A549 (cell line): ENCODE measurements around the gene DACT3. TPM values are rescaled to one million over a fixed set of nuclear protein-coding genes. Genes with fewer than 3 reads are reported as not detected.

Experiments used
- ATAC-seq, 2 experiments: fragments of 200-7000 bp in 1 of 2; fragments of >200 bp in 1 of 2; cut with Nextera tagmentation in 1 of 2; cut with Tn5 transposase in 1 of 2; 3 replicates each; pipeline versions ENCODE4 v1.8.0 to v1.9.1; 2018 to 2020; ENCODE audit warnings: mild to moderate bottlenecking in 1 of 2, moderate library complexity in 1 of 2
- CTCF ChIA-PET: fragments of 300-600 bp; sonication (Branson Sonifier 250); formaldehyde crosslinking; extraction: SDS; loops from one replicate; lab custom pipeline; 2021; ENCODE audit warnings: antibody characterized with exemption, inconsistent platforms; lab: Yijun Ruan, JAX
- POLR2A ChIA-PET: fragments of 350-600 bp; formaldehyde crosslinking; extraction: SDS; loops from one replicate; lab custom pipeline; 2021; ENCODE audit warnings: antibody characterized with exemption, inconsistent platforms; lab: Yijun Ruan, JAX
- DNase-seq, 2 experiments: peaks; one replicate each; pipeline versions ENCODE4 v3.0.0 to v3.0.0-alpha.2; 2011 to 2016; ENCODE audit warnings: low read depth in 1 of 2, low spot score in 1 of 2
- FAIRE-seq: peaks from 2 replicates; lab custom pipeline; 2011; peaks lifted over from hg19 to GRCh38; lab: Jason Lieb, UNC
- H3K27ac ChIP-seq, 2 experiments: fragments of >200 bp; sonication (Bioruptor Twin); formaldehyde crosslinking; 3 replicates each; pipeline ENCODE4 v1.5.1; 2016 to 2017
- H3K4me1 ChIP-seq: fragments of >200 bp; sonication (Bioruptor Twin); formaldehyde crosslinking; 3 replicates; pipeline ENCODE4 v1.6.1; 2016
- H3K4me2 ChIP-seq: fragments of >200 bp; sonication (Bioruptor Twin); formaldehyde crosslinking; 3 replicates; pipeline ENCODE4 v1.6.1; 2016
- H3K4me3 ChIP-seq: fragments of >200 bp; sonication (Bioruptor Twin); formaldehyde crosslinking; 3 replicates; pipeline ENCODE4 v1.5.1; 2016
- H3K9me3 ChIP-seq: fragments of >200 bp; sonication (Bioruptor Twin); formaldehyde crosslinking; 3 replicates; pipeline ENCODE4 v1.6.1; 2016
- ATOH8 ChIP-seq: fragments of 250-450 bp; sonication (Bioruptor Pico); IDR thresholded peaks from 2 replicates; pipeline ENCODE4 v1.5.0; 2020; ENCODE audit warnings: low read depth, mild to moderate bottlenecking, moderate library complexity
- BHLHE40 ChIP-seq: IDR thresholded peaks from 2 replicates; pipeline ENCODE4 v1.6.1; 2012; ENCODE audit warnings: low read depth, low read length, inconsistent platforms
- CEBPB ChIP-seq, 2 experiments: fragments of >200 bp in 1 of 2; sonication (Bioruptor Twin) in 1 of 2; formaldehyde crosslinking in 1 of 2; IDR thresholded peaks; 2 replicates each; pipeline ENCODE4 v1.6.1; 2012 to 2016
- CHD4 ChIP-seq: fragments of 200-600 bp; sonication (generic); IDR thresholded peaks from 2 replicates; pipeline ENCODE4 v1.6.1; 2016; ENCODE audit warnings: antibody characterized with exemption, mild to moderate bottlenecking, borderline replicate concordance
- E2F6 ChIP-seq: IDR thresholded peaks from 2 replicates; pipeline ENCODE4 v1.6.1; 2012; ENCODE audit warnings: low read depth, borderline replicate concordance
- EHMT2 ChIP-seq: fragments of 200-600 bp; sonication (generic); IDR thresholded peaks from 2 replicates; pipeline ENCODE4 v1.6.1; 2016; ENCODE audit warnings: antibody characterized with exemption, low read depth, mild to moderate bottlenecking, moderate library complexity
- ELK1 ChIP-seq: fragments of 150-350 bp; IDR thresholded peaks from 2 replicates; pipeline ENCODE4 v1.6.1; 2014; ENCODE audit warnings: low read depth, mild to moderate bottlenecking, low read length
- EP300 ChIP-seq, 2 experiments: fragments of >200 bp; sonication (Bioruptor Twin); formaldehyde crosslinking; IDR thresholded peaks; 2 replicates in 1 of 2; 3 replicates in 1 of 2; pipeline ENCODE4 v1.6.1; 2016 to 2017
- ESRRA ChIP-seq: fragments of 150-350 bp; IDR thresholded peaks from 2 replicates; pipeline ENCODE4 v1.6.1; 2014; ENCODE audit warnings: mild to moderate bottlenecking, low read length, borderline replicate concordance
- FOSB ChIP-seq: fragments of 250-450 bp; sonication (Bioruptor Pico); IDR thresholded peaks from 2 replicates; pipeline ENCODE4 v1.5.0; 2020; ENCODE audit warnings: mild to moderate bottlenecking, moderate library complexity
- FOXS1 ChIP-seq: fragments of 250-450 bp; sonication (Bioruptor Pico); IDR thresholded peaks from 2 replicates; pipeline ENCODE4 v1.5.0; 2020; ENCODE audit warnings: mild to moderate bottlenecking, moderate library complexity
- HDAC2 ChIP-seq: fragments of 200-600 bp; sonication (generic); IDR thresholded peaks from 2 replicates; pipeline ENCODE4 v1.6.1; 2016
- HEYL ChIP-seq: fragments of 250-450 bp; sonication (Bioruptor Pico); IDR thresholded peaks from 2 replicates; pipeline ENCODE4 v1.8.0; 2021; ENCODE audit warnings: mild to moderate bottlenecking, moderate library complexity
- HOXB5 ChIP-seq: fragments of 250-450 bp; sonication (Bioruptor Pico); IDR thresholded peaks from 2 replicates; pipeline ENCODE4 v1.5.0; 2020; ENCODE audit warnings: mild to moderate bottlenecking, moderate library complexity
- JUN ChIP-seq, 2 experiments: fragments of >200 bp; sonication (Bioruptor Twin); formaldehyde crosslinking; IDR thresholded peaks; 2 replicates in 1 of 2; 3 replicates in 1 of 2; pipeline ENCODE4 v1.6.1; 2016 to 2017
- MAFK ChIP-seq: fragments of 450-650 bp; IDR thresholded peaks from 2 replicates; pipeline ENCODE4 v1.6.1; 2014; ENCODE audit not compliant: partially characterized antibody
- MAX ChIP-seq: IDR thresholded peaks from 2 replicates; pipeline ENCODE4 v1.6.1; 2012
- MAZ ChIP-seq: fragments of 150-350 bp; IDR thresholded peaks from 2 replicates; pipeline ENCODE4 v1.6.1; 2014; ENCODE audit warnings: antibody characterized with exemption, low read depth, low read length, borderline replicate concordance
- MYC ChIP-seq: IDR thresholded peaks from 2 replicates; pipeline ENCODE4 v1.6.1; 2012; ENCODE audit warnings: mild to moderate bottlenecking, inconsistent platforms, low read length, improper control_type of control experiment, borderline replicate concordance
- NFE2L2 ChIP-seq: fragments of 150-350 bp; conservative IDR thresholded peaks from 2 replicates; pipeline ENCODE4 v1.6.1; 2014; ENCODE audit warnings: low read length
- NR3C1 ChIP-seq: fragments of >200 bp; sonication (Bioruptor Twin); formaldehyde crosslinking; IDR thresholded peaks from 3 replicates; pipeline ENCODE4 v1.6.1; 2017
- POLR2A ChIP-seq: IDR thresholded peaks from 2 replicates; pipeline ENCODE4 v1.6.1; 2012; ENCODE audit warnings: mild to moderate bottlenecking, low read length
- RCOR1 ChIP-seq: fragments of 150-350 bp; IDR thresholded peaks from 2 replicates; pipeline ENCODE4 v1.6.1; 2014; ENCODE audit warnings: antibody characterized with exemption, low read length, low read depth
- REST ChIP-seq: fragments of 200-600 bp; sonication (generic); IDR thresholded peaks from 2 replicates; pipeline ENCODE4 v1.6.1; 2016; ENCODE audit warnings: antibody characterized with exemption, mild to moderate bottlenecking, moderate library complexity
- SREBF2 ChIP-seq: fragments of 450-650 bp; IDR thresholded peaks from 2 replicates; pipeline ENCODE4 v1.6.1; 2014; ENCODE audit warnings: mild to moderate bottlenecking, moderate library complexity
- TFCP2L1 ChIP-seq: fragments of 250-450 bp; sonication (Bioruptor Pico); IDR thresholded peaks from 2 replicates; pipeline ENCODE4 v1.5.0; 2021; ENCODE audit warnings: mild to moderate bottlenecking
- ZFP36 ChIP-seq: fragments of 450-650 bp; IDR thresholded peaks from 2 replicates; pipeline ENCODE4 v1.6.1; 2014; ENCODE audit warnings: borderline replicate concordance; ENCODE audit not compliant: partially characterized antibody
- ZNF302 ChIP-seq: fragments of 250-450 bp; sonication (Bioruptor Pico); IDR thresholded peaks from 2 replicates; pipeline ENCODE4 v1.9.0; 2021; ENCODE audit warnings: inconsistent platforms, mild to moderate bottlenecking, moderate library complexity
- ZSCAN20 ChIP-seq: fragments of 250-450 bp; sonication (Bioruptor Pico); IDR thresholded peaks from 2 replicates; pipeline ENCODE4 v1.8.0; 2022; ENCODE audit warnings: mild to moderate bottlenecking, moderate library complexity
- WGBS: methylation state at CpG from one replicate; pipeline ENCODE4 v1.1.6; 2017; ENCODE audit errors: missing lambda C conversion rate; 5-methylcytosine and 5-hydroxymethylcytosine counted together
- polyA plus RNA-seq, 4 experiments: library from polyadenylated mRNA; depleted of rRNA in 3 of 4; stranded (reverse); fragments of >200 nt; fragmentation: RNase III in 1 of 4; extraction: RNeasy Plus Mini Kit Qiagen cat#74134 plus additional on column Dnase treatment in 1 of 4; gene quantifications; 2 replicates in 3 of 4; 3 replicates in 1 of 4; pipeline ENCODE4 v1.2.3, GENCODE V29; 2011 to 2017

DACT3 gene
- polyA plus RNA-seq, 2 of the 4 experiments (the other 2 are of a cell fraction) = 0.32 to 0.36 TPM

- peak; percentile 31 to 75 for ATAC-seq
- peak; percentile 96 to 97 for DNase-seq
- peaks cover 21% of the 10 kb centered on the region for H3K4me1 ChIP-seq
- peak overlapping the region; percentile 100 for H3K4me2 ChIP-seq
- peak overlapping the region; percentile 48 to 69; a peak in 5 of 6 replicates for H3K27ac ChIP-seq
- POLR2A ChIA-PET = interaction anchor here (0.6 kb wide), 1 partner anchor 33 kb away, joined by 3 read pairs; the partner anchor contains the start of gene CALM3
- 3% methylated on average over 22 of the region's 38 CpGs for WGBS
- CTCF ChIA-PET = interaction anchor here (0.9 to 28.7 kb wide), 5 partner anchors 27 to 357 kb away, joined by 3 to 737 read pairs (median 6); partner anchors contain the start of genes CALM3 and DACT3
- TF ChIP-seq MAZ = 0 out of 2 replicates have a peak, but pooled peaks have one; percentile 8
- no peak for TF ChIP-seq HDAC2
- no peak for TF ChIP-seq HEYL (CRISPR knock-in tag)
- TF ChIP-seq BHLHE40 = no peak
- no peak for TF ChIP-seq JUN (IDR thresholded peaks at IDR 0.05)
- no peak for TF ChIP-seq ESRRA
- no peak for TF ChIP-seq HOXB5 (CRISPR knock-in tag)
- no peak for TF ChIP-seq FOSB (CRISPR knock-in tag)
- no peak for TF ChIP-seq RCOR1
- no peak for TF ChIP-seq POLR2A
- 0 out of 2 replicates have a peak, but pooled peaks have one; percentile 47 for TF ChIP-seq MYC
- no peak for TF ChIP-seq SREBF2
- TF ChIP-seq CHD4 = no peak
- no peak for TF ChIP-seq CEBPB (IDR thresholded peaks at IDR 0.05)
- no peak for TF ChIP-seq EHMT2
- no peak for TF ChIP-seq EP300 (IDR thresholded peaks at IDR 0.05)
- TF ChIP-seq NR3C1 = no peak
- TF ChIP-seq MAX = no peak
- FAIRE-seq = no peak
- H3K4me3 ChIP-seq = peak overlapping the region; percentile 53
- no peaks in the 10 kb centered on the region for H3K9me3 ChIP-seq
These were observed 26.8 kb downstream of the DACT3 start for GRCh38 chr19:46634045-46634655.

GRCh38 chr19:46633130-46633529, 27.9 kb downstream of the DACT3 start:
- POLR2A ChIA-PET = no interaction called here
- CTCF ChIA-PET = interaction anchor here (1.1 to 28.7 kb wide), 5 partner anchors 26 to 358 kb away, joined by 4 to 737 read pairs (median 7); partner anchors contain the start of genes CALM3 and DACT3
- peak overlapping the region; percentile 100 for H3K4me2 ChIP-seq
- no peak for ATAC-seq
- DNase-seq = no peak
- WGBS = 78% methylated on average over 3 of the region's 3 CpGs
- FAIRE-seq = no peak
- H3K4me3 ChIP-seq = peak overlapping the region; percentile 51; the same call in 1 of the 3 replicates
- no peak for TF ChIP-seq E2F6
- TF ChIP-seq FOXS1 = no peak
- TF ChIP-seq ZNF302 (CRISPR knock-in tag) = no peak
- TF ChIP-seq ZSCAN20 (CRISPR knock-in tag) = no peak
- no peak for TF ChIP-seq EP300 (IDR thresholded peaks at IDR 0.05)
- TF ChIP-seq MAZ = no peak
- peak; percentile 88 for TF ChIP-seq ZFP36
- H3K9me3 ChIP-seq = no peaks in the 10 kb centered on the region
- H3K27ac ChIP-seq = no peak overlapping the region
- H3K4me1 ChIP-seq = peaks cover 18% of the 10 kb centered on the region

- Histone ChIP-seq H3K27ac (no peak overlapping the region), H3K4me3 (no peak overlapping the region), H3K9me3 (no peaks in the 10 kb centered on the region), H3K4me2 (no peak overlapping the region), H3K4me1 (peaks cover 17% of the 10 kb centered on the region)
- WGBS = 72% methylated on average over 6 of the region's 6 CpGs
- no peak for ATAC-seq
- ChIA-PET POLR2A (no interaction called here), CTCF (interaction anchor here (1.1 to 28.7 kb wide), 7 partner anchors 24 to 117 kb away, joined by 3 to 737 read pairs (median 6); partner anchors contain the start of genes CALM3 and DACT3)
- FAIRE-seq = no peak
- DNase-seq = no peak
- no peak for TF ChIP-seq TFCP2L1 (CRISPR knock-in tag)
- TF ChIP-seq FOXS1 = no peak
- TF ChIP-seq ATOH8 (CRISPR knock-in tag) = no peak
- no peak for TF ChIP-seq ELK1
- TF ChIP-seq RCOR1 = no peak
- no peak for TF ChIP-seq REST
- TF ChIP-seq MAFK = no peak
- TF ChIP-seq NFE2L2 = no peak
- no peak for TF ChIP-seq POLR2A
- no peak for TF ChIP-seq BHLHE40
These were observed 29.5 kb downstream of the DACT3 start for GRCh38 chr19:46631481-46631880.
